Activated CD4-positive, alpha-beta T cell treated with anti-CD3 and anti-CD28 coated beads, Interleukin-2, amount 50 U/mL, for 48 hours (primary cell): ENCODE data around the gene TTC34.

ENCODE experiments used
- DNase-seq, 2 experiments: peaks; one replicate each; pipeline ENCODE4 v3.0.0-alpha.2; 2020

The TTC34 gene, protein sequence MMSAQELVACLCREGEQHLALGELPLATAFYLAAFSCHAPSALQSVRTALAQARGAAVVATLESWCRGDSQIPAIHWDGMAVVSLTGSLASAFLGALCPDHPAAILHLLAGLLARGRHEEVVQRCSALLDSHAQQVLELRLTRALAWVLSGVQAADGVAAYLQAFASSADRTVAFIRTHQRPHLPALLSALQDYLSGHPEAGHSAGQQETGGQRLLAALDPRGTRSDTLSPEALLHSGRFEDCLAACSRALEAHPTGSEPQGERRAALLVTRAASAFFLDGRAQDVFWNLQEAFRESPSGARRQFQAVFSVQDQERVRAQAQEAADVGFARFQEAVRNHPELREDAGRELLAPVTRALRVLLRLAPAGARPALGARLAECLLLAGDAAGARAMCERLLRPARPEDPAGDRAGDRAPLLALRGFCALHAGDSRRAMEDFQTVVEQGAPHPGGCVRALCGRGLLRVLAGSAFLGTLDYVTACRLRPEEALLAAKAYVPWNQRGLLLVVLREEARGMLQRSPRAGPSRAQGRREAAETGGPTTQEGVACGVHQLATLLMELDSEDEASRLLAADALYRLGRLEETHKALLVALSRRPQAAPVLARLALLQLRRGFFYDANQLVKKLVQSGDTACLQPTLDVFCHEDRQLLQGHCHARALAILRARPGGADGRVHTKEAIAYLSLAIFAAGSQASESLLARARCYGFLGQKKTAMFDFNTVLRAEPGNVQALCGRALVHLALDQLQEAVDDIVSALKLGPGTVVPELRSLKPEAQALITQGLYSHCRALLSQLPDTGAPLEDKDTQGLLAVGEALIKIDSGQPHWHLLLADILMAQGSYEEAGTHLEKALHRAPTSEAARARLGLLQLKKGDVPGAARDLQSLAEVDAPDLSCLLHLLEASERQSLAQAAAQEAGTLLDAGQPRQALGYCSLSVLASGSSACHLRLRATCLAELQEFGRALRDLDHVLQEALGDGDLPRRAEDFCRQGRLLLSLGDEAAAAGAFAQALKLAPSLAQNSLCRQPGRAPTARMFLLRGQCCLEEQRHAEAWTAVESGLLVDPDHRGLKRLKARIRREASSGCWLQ

GRCh38 chr1:2801535-2802291 lies at the start of gene TTC34:
TTC34 (minus strand) TSS chr1:2801693; CDS start chr1:2800827, 866 bp downstream.
- peak; percentile 57 to 64 for DNase-seq

- DNase-seq: no peak
Measured at GRCh38 chr1:2850502-2850901, 49.0 kb upstream of the TTC34 start.

DNA sequence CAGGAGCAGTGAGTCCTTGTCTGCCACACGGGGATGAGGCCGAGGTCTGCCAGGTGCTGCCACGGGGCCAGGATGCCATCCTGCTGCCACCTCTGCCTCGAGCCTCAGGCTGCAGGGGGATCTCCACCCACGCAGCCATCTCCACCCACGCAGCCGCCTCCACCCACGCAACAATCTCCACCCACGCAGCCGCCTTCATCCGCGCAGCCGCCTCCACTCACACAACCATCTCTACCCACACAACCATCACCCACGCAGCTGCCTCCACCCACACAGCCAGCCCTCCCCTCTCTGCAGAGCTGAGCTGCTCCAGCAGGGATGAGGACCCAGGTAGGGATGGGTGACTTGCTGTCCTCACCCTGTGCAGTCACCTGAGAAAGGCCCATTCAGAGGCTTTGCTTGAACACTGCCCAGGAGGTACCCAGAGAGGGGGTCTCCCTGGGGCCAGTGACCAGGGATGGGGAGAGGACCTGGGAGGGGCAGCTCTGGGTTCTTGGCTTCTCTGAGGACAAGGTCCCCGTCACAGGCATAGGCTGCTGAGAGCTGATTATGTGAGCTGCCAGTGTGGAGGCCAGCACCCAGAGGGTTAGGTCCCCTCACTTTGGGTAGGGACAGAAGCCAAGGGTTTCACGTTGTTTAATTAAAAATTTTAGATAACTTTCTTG lies 46.6 kb upstream of the TTC34 start:
- DNase-seq: no peak

DNA sequence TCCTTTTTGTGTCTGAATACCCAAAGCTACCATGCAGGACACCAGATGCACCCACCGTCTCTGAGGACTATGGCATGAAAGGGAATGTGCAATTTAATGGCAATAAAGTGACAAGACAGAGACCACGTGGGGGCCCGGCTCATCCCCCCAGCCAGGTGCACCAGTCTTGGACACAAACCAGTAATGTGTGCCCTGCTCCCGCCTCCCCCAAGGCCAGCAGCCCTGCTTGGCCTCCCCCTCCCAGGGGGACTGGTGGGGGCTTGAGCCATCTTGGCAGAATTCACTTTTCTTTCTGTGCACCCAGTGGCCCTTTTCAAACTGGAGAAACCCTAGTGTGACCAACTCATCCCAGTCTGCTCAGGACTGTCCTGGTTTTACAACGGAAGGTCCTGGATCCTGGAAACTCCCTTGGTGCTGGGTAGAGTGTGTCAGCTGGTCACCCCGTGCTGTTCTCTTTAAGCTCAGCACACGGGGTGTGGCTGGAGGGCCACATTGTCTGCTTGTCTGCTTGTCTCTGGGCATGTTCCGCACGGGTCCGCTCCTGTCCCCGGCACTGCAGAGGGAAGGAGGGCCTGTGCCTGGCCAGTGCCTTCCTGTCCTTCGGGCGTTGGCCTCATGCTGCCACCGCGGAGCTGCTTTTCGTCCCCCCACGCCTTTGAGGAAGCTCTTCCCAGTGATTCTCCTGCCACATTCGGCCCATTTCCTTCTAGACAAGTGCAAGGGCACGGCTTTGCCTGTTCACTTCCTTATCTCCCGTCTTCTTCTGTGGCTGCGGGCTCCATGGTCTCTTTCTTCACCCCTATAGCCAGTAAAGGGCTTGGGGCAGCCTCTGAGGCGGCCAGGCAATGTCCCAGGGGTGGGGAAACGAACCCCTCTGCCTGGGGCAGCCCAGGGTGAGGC lies 45.8 kb upstream of the TTC34 start:
- no peak for DNase-seq

GRCh38 chr1:2845869-2846268 lies 44.4 kb upstream of the TTC34 start:
- no peak for DNase-seq

DNA sequence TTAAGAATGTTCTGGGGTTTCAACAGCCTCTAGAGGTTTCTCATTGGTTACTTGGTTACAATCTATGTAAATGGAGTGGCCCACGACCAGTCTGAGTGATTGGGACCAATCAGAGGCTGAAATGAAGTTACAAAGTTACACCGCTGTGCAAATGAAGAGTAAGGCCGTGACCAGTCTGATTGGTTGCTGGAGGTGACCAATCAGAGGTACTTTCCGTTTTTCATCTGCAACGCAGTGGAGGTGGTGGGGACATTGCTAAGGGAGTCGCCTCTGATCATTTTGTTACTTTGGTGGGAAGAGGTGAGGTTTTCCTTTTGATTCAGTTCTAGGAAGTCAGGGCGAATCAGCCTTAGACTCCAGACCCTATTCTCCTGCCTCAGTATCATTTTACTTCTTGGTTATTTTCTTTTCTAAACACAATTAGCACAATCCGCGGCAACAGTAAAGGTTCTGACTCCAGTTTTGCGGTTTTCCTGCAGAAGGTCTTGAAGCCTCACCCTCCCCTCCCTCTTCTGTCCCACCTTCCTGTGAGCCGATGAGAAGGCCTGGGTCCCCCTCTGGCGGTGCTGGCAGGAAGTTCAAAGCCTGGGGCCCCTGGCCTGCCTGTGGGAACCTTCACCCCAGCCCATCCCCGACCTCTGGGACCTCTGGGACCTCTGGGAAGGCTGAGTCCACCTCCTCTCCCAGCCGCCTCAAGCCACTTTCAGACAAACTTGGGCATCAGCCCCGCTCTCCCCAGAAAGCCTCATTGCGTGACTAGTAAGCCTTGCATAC lies 38.7 kb upstream of the TTC34 start:
- DNase-seq: peak; percentile 58 to 69

DNA sequence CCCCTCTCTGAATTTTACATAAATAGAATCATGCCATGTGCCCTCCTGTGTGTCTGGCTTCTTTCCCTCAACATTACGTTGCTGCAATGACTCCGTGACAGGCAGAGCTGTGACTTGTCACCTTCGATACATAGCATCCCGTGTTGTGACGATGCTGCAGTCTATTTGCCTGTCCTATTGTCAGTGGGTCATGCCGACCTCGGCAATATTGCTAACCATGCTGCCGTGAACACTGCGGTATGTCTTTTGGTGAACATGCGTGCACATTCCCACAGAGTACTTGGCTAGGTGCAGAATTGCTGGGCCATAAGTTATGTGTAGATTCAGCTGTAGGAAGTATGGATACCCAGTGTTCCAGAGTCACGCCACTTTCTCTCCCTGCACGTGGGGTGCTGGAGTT lies 36.3 kb upstream of the TTC34 start:
- no peak for DNase-seq

DNA sequence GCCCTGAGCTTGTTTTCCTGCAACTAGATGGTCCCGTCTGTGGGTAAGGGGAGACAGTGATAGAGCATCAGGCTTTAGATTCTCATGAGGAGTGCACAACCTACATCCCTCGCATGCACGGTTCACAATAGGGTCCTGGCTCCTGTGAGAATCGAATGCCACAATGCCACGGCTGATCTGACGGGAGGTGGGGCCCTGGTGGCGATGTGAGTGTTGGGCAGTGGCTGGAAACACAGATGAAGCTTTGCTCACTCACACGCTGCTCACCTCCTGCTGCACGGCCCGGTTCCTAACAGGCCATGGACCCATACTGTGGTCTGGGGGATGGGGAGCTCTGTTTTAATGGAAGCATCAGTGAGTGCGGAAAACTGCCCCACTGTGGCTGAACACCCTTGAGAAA lies 35.8 kb upstream of the TTC34 start:
- no peak for DNase-seq

GRCh38 chr1:2836333-2836970 lies 35.0 kb upstream of the TTC34 start:
- no peak for DNase-seq

GRCh38 chr1:2835650-2836159 lies 34.2 kb upstream of the TTC34 start:
- DNase-seq: no peak

- DNase-seq: no peak
Measured at GRCh38 chr1:2834741-2835564, 33.5 kb upstream of the TTC34 start.

- no peak for DNase-seq
Measured at GRCh38 chr1:2834146-2834475, 32.6 kb upstream of the TTC34 start.

DNA sequence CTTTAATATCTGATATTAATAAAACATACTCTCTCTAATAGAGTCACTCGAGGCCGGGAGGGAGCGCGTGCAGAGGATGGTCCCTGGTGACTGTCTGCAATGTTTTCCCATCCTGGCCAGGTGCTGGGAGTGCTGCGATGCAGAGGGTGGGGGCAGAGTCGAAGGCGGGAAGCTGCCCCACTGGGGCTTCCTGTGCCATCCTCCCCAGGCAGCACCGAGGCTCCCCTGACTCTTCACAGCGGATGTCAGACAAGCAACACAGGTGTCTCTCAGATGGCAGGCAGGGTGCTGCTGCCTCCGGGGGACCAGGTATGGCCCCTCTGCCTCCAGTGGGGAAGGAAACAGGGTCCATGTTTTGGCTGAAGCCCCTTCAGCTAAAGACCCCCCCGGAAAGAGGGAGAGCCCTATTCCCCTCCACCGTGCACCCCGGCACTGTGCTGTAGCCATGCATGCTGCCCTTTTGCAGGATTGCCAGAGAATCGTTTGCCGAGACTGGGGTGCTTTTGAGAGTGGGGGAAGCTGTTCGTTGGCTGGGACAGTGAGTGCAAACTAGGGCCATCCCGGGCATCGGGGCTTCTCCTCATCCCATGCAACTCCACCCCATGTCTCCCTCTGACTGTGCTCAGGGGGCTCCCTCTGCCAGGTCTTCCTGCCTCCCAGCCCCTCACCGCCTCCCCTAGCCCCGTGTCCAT lies 32.1 kb upstream of the TTC34 start:
- DNase-seq: no peak

GRCh38 chr1:2832506-2833453 lies 31.3 kb upstream of the TTC34 start:
- no peak for DNase-seq

- no peak for DNase-seq
Measured at GRCh38 chr1:2831596-2832212, 30.2 kb upstream of the TTC34 start.

GRCh38 chr1:2830761-2831425 lies 29.4 kb upstream of the TTC34 start:
- no peak for DNase-seq
